Caki2 (cell line): ENCODE results near the gene LRRK1. TPM values are rescaled to one million over a fixed set of nuclear protein-coding genes. Genes with fewer than 3 reads are reported as not detected.
"Not testable (repeated sequence)": the region's sequence is repeated elsewhere in the genome, so short reads cannot be mapped to it uniquely, and the experiment has no call there.

Source experiments
- DNase-seq: peaks from one replicate; pipeline ENCODE4 v3.0.0-alpha.2; 2015; ENCODE audit warnings: low read depth
- in situ Hi-C: cut with HindIII; loops from 2 replicates; pipeline ENCODE4 v1.10.0; 2016; ENCODE audit warnings: low sequenced_read_pairs, low pct_unique_long_range_greater_than_20kb, mixed read lengths
- total RNA-seq: library from RNA; depleted of rRNA; stranded (reverse); fragments of >200 nt; shearing (Covaris generic); gene quantifications from 2 replicates; pipeline ENCODE4 v1.2.3, GENCODE V29; 2014; ENCODE audit warnings: low replicate concordance

LRRK1 gene
- total RNA-seq, 1 experiment from 2014 or later = 9.8 TPM

DNA sequence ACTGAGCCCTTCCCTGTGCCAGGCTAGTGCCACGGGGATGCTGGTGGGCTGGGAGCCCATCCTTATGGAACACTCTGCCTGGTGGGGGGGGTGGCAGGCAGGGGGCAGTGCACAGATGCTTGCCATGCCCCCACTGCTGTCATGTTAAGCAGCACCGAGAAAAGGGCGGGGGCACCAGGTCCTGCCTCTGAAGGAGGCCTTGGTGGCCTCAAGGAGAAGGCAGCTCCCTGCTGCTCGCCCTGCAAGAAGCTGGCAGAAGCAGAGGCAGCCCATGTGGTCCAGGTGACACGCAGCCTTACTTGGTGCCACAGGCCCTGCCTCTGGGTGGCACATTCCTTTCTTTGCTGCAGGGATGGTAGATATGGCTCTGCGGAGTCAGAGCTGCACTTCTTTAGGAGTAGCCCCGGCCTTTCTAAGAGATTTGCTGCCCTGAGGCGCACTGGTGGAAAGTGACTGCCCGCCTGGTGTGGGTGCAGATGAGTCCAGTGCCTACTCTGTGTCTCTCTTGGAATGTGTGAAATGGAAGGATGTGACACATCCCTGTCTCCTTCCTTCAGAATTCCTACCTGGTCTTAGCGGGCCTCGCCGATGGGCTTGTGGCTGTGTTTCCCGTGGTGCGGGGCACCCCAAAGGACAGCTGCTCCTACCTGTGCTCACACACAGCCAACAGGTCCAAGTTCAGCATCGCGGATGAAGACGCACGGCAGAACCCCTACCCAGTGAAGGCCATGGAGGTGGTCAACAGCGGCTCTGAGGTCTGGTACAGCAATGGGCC lies 145.8 kb downstream of the LRRK1 start:
- in situ Hi-C loops = no loop called here
- no peak for DNase-seq

- DNase-seq = no peak
- in situ Hi-C loops = no loop called here
These were observed 146.5 kb downstream of the LRRK1 start for GRCh38 chr15:101065570-101066221.

DNA sequence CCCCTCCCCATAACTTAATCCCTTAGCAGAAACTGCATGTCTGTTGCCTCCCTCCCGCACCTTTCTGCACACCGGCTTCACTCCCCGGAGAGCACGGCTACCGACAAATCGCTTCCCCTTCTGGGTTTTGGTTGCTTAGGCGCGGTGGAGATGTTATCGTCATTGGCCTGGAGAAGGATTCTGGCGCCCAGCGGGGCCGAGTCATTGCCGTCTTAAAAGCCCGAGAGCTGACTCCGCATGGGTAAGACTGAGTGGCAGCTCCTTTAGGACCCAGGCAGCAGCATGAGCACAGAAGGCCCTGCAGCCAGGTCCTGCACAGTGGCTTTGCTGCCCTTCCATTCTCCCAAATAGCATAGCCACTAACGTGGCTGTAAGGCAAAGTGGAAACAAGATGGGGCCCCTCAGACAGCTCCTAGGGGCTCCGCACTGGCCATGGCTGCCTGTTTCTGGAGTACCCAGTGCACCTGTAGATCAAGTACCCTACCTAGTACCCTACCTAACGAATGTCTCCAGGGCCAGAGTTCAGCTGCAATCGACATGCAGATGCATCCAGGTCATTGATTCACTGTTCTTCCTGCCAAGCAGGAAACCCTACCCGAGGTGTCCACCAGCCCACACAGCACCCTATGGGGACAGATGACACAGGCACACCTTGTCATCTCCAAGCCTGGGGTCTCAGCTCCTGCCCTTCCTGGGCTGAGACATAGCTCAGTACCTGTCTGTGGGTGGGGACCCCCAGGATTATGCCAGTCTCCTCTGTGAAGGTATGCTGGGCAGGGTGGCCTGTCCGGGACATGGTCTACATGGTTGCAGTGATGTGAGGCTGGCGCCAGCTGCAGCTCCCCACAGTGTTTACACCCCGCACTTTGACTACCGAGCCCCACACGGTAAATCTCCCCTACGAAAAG lies 147.6 kb downstream of the LRRK1 start:
- in situ Hi-C loops = no loop called here

GRCh38 chr15:101067660-101068522 lies 148.7 kb downstream of the LRRK1 start:
- in situ Hi-C loops = no loop called here
- no peak for DNase-seq

More for the DNA sequence above, 147.6 kb downstream of the LRRK1 start:
- DNase-seq = no peak

- in situ Hi-C loops = no loop called here
- no peak for DNase-seq
These were observed 149.4 kb downstream of the LRRK1 start for GRCh38 chr15:101068523-101068960.

DNA sequence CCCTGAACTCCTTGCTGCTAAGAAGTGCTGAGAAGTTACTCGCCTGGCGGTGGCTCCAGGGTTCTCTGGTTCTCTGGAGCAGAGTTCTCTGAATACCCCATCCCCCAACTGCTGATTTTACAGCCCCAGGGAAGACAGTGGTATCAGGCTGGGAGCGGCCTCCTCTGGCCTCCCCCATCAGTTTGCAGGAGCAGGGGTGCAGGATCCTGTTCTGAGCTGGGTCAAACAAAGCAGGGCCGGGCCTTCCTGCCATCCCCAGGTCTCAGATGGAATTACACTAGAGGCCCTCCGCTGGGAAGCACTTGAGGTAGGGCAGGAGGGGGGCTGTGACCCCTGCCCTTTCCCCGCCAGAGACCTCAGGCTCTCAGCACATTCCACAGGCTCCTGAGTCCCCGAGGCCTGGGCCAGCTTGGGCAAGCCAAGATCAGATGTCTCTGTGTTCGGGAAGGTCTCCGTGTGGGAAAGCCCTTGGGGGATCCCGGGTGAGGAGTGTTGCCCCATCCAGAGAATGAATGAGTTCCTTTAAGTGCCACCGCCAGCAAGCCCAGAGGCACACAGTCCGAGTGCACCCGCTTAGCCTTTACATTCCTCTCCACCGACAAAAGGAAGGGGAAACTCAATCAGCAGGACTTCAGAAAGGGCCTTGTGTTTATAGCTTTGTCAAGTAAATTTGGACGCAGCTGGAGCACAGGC lies 149.9 kb downstream of the LRRK1 start:
- in situ Hi-C loops = no loop called here
- DNase-seq = no peak

GRCh38 chr15:101069654-101069973 lies 150.5 kb downstream of the LRRK1 start:
- no peak for DNase-seq
- in situ Hi-C loops = no loop called here

GRCh38 chr15:101070024-101070423 lies 150.9 kb downstream of the LRRK1 start:
- no peak for DNase-seq
- in situ Hi-C loops = no loop called here

- in situ Hi-C loops = no loop called here
- peak; percentile 51 for DNase-seq
These were observed 151.5 kb downstream of the LRRK1 start for GRCh38 chr15:101070502-101071273.

GRCh38 chr15:101071651-101072050 lies 152.5 kb downstream of the LRRK1 start:
- in situ Hi-C loops = no loop called here
- DNase-seq = no peak

GRCh38 chr15:101072235-101072634 lies 153.1 kb downstream of the LRRK1 start:
- in situ Hi-C loops, DNase-seq: not testable (repeated sequence)

DNA sequence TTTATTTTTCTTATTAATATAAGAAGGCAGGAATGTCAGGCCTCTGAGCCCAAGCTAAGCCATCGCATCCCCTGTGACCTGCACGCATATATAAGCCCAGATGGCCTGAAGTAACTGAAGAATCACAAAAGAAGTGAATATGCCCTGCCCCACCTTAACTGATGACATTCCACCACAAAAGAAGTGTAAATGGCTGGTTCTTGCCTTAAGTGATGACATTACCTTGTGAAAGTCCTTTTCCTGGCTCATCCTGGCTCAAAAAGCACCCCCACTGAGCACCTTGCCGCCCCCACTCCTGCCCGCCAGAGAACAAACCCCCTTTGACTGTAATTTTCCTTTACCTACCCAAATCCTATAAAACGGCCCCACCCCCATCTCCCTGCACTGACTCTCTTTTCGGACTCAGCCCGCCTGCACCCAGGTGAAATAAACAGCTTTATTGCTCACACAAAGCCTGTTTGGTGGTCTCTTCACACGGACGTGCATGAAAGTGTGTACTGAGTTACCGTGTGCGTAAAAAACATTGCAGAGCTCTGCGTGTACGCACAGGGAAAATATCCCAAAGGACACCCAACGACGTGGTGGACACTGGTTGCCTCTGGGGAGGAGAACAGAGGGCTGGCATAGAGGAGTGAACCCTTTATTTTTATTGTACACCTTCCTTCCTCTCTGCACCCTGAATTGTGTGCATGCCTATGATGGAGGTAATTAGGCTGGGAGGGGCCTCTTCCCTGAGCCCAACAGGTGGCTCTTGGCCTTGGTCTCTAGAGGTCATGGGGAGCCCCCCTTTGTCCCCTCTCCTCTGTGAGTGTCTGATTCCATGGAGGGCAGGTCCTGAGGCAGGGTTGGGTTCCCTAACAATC lies 158.9 kb downstream of the LRRK1 start:
- in situ Hi-C loops, DNase-seq: not testable (repeated sequence)

DNA sequence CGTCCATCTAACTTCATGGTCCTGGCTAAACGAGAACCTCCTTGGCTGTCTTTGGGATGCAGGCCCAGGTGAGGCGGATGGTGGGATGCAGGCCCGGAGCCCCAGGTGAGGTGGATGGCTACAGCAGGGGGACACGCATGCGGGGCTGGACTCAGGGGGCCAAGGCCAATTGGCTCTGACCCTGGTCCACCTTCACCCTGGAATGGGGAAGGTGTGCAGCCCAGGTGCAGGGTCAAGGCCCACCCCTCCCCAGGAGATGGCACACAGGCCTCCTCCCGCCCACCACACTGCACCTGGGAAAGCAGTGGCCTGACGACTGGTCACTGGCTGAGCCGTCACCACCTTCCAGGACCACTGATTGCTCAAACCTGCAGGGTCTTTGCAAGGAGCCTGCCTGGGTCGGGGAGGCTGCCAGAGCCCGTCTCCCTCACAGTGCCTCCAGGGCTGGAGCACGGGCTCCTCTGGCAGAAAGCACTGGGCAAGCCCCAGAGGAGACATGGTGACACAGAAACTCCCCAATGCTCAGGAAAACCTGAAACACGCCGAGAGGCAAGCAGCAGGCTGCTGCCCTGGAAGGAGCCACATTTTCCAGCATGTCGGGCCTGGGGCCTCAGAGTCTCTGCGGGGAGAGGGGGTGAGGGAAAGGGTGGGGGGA lies 159.6 kb downstream of the LRRK1 start:
- in situ Hi-C loops = no loop called here

DNA sequence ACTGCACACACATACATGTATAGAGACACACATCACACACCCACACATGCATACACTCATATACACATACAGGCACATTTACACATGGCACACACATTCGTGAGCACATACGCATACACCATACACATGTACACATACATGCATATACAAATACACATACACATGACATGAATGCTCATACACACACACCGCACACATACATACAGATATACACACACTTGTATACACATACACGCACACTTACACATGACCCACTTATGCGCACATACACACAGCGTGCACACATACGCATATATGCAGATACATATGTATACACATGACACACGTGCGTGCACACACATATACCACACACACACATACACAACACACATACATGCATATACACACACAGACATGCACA lies 162.7 kb downstream of the LRRK1 start:
- in situ Hi-C loops = no loop called here
- DNase-seq = no peak

More for the DNA sequence above, 159.6 kb downstream of the LRRK1 start:
- no peak for DNase-seq

- DNase-seq = no peak
- in situ Hi-C loops = no loop called here
These were observed 164.3 kb downstream of the LRRK1 start for GRCh38 chr15:101083336-101084045.
